ENCODE results near the gene AK4.

The AK4 gene

GRCh38 chr1:65175171-65176055, 27.4 kb downstream of the AK4 start:
- in situ Hi-C loops (cut with MboI; ENCODE audit: low sequenced_read_pairs), result no loop called here

DNA sequence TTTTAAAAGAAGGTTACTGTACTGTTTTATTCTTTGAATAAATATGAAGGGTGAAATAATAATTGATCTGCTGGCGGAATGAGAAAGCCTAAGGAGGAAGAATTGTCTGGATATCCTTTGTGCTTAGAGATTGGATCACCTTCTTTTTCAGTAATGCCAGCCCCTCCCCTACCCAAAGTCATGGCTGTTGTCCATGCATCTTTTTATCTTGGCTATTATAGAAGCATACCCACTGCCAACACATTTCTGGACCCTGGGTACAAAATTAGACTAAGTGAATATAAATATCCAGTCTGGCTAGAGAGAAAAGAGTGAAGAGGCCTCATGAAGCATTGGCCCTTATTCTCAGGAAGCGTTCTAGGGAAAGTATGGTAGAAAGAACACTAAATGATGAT, 28.1 kb downstream of the AK4 start:
- in situ Hi-C loops (cut with MboI; ENCODE audit: low sequenced_read_pairs), result no loop called here

- in situ Hi-C loops (cut with MboI; ENCODE audit: low sequenced_read_pairs), result no loop called here
These were observed 28.6 kb downstream of the AK4 start for GRCh38 chr1:65176591-65176990.

GRCh38 chr1:65177457-65177856, 29.5 kb downstream of the AK4 start:
- in situ Hi-C loops (cut with MboI; ENCODE audit: low sequenced_read_pairs), result no loop called here

GRCh38 chr1:65178235-65178634, 30.2 kb downstream of the AK4 start:
- in situ Hi-C loops (cut with MboI; ENCODE audit: low sequenced_read_pairs), result no loop called here

DNA sequence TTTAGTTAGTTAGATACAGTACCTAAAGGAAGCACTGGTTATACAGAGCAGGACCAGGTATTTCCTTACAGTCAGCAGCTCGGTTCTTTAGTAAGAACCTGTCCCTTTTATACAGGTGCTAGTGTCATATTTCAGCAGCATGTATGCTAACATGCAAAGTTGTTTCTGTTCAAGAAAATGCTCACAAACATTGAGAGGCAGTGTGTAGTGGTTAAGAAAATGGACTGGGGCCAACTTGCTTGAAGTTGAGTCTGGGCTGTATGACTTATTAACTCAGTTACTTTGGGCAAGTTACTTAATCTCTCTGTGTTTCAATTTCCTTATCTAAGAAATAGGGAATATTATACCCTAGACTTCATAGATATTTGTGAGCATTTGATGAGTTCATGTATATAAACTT, 31.1 kb downstream of the AK4 start:
- in situ Hi-C loops (cut with MboI; ENCODE audit: low sequenced_read_pairs), result no loop called here

- in situ Hi-C loops (cut with MboI; ENCODE audit: low sequenced_read_pairs), result no loop called here
These were observed 33.0 kb downstream of the AK4 start for GRCh38 chr1:65180977-65181376.

DNA sequence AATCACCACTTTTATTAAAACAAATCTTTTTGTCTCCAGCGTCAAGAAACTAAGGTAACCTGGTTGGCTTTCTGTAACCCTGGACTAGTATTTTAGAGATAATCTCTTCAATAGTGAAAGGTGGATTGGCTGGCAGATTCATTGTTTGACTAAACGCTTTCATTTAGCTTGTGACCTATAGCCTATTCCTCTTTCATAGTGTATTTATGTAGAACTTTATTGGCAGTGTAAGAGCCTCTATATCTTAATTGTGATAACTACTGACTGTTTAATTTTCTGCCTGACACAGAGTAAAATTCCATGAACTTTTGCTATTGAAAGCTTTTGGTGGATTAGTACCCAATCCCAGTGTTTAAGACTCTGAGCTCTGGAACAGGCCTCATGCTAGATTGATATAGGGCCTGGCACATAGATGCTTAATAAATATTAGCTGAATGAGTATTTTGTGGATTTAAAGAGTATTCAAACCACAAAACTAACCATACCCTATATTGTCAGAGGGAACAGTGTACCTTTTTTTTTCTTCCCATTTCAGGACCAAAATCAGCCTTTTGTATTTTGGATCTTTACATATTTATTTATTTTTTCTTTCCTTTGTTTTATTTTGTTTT, 34.8 kb downstream of the AK4 start:
- in situ Hi-C loops (cut with MboI; ENCODE audit: low sequenced_read_pairs), result no loop called here

DNA sequence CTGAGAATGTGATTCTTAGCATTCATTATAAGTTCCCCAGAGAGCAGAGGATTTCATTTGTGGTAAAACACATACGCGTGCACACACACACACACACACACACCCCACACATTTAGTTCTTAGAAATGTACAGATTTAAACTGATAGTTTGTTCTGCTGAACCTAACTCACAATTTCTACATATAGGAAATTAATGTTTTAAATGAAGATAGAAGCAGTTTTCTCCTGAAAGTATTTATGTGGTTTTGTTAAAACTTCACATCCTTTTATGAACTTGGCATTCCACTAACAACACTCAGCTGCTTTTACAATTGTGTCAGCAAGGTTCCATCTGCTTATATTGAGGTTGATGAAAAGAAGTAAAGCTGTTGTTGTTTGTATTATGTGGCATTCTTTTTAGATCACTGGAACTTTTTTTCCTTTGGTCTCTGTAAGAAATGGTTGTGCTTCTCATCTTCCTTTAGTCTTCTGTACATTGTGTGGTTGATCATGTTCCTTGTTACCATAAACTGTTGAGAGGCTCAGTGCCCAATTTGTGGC, 41.6 kb downstream of the AK4 start:
- in situ Hi-C loops (cut with MboI; ENCODE audit: low sequenced_read_pairs), result no loop called here

- in situ Hi-C loops (cut with MboI; ENCODE audit: low sequenced_read_pairs), result no loop called here
These were observed 42.2 kb downstream of the AK4 start for GRCh38 chr1:65190229-65190628.

GRCh38 chr1:65193129-65193695, 45.2 kb downstream of the AK4 start:
- in situ Hi-C loops (cut with MboI; ENCODE audit: low sequenced_read_pairs), result no loop called here

DNA sequence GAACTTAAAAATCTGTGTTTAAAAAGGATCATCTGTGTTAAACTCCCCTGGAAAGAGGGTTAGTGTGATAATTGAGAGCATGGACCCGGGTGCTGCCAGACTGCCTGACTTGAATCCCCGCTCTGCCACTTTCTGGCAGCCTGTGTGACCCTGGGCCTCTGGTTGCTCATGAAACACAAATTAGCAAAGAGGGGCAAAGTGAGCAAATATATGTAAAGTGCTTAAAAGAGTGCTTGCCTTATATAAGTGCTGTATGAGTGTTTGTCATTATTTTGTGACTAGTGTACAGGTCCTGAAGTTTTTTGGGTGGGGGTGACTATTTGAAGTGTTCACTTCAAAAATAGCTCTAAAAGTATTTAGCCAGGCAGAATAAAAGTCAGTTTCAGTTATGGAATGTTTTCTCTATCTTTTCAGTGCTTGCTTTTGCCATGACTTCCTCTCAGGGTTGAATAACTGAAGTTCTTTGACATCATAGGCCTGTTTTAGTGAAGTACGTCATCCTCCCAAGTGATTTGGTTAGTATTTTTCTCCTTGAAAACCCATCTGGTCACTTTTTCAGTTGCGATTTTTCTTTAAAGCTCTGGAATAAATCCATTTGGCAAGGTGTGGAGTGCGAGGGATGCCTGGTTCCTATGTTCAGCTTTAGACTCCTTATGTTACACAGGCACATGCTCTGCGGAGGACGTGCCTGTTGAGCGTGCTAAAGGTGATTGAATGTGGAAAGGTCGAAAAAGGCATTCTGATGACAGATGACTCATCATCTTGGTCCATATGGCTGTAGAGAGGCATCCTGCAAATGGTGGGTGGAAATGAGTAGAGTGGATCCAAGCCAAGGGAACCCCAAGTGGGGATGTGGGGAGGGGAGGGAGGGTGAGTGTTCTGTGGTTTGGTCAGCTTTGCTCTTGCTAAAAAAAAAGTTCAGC, 47.8 kb downstream of the AK4 start:
- in situ Hi-C loops (cut with MboI; ENCODE audit: low sequenced_read_pairs), result no loop called here

- in situ Hi-C loops (cut with MboI; ENCODE audit: low sequenced_read_pairs), result no loop called here
These were observed 48.9 kb downstream of the AK4 start for GRCh38 chr1:65196926-65197325.

- in situ Hi-C loops (cut with MboI; ENCODE audit: low sequenced_read_pairs), result no loop called here
These were observed 49.6 kb downstream of the AK4 start for GRCh38 chr1:65197636-65198035.

DNA sequence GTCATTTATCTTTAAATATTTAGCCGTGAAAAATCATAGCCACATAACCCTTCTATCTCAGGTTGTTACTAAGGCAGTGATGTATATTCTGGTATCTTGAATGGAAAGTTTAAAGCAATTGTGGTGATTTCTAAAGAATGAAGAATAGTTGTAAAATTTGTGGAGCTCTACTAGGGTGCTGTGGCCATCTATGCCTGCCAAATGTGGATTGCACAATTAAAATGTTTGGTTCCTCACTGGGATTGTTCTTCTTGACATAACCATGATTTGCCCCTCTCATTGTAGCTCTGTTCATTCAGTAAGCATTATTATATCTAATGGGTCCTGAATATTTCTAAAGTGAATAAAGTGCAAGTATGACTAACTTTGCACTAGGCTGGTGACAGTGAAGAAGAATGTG, 50.1 kb downstream of the AK4 start:
- in situ Hi-C loops (cut with MboI; ENCODE audit: low sequenced_read_pairs), result no loop called here

GRCh38 chr1:65200411-65200810, 52.4 kb downstream of the AK4 start:
- in situ Hi-C loops (cut with MboI; ENCODE audit: low sequenced_read_pairs), result loop anchor here (25.0 kb wide), 2 partner anchors 138 to 338 kb away; no protein-coding TSS in a partner anchor

- in situ Hi-C loops (cut with MboI; ENCODE audit: low sequenced_read_pairs), result loop anchor here (25.0 kb wide), 2 partner anchors 145 to 345 kb away; no protein-coding TSS in a partner anchor
These were observed 58.8 kb downstream of the AK4 start for GRCh38 chr1:65206836-65207235.

DNA sequence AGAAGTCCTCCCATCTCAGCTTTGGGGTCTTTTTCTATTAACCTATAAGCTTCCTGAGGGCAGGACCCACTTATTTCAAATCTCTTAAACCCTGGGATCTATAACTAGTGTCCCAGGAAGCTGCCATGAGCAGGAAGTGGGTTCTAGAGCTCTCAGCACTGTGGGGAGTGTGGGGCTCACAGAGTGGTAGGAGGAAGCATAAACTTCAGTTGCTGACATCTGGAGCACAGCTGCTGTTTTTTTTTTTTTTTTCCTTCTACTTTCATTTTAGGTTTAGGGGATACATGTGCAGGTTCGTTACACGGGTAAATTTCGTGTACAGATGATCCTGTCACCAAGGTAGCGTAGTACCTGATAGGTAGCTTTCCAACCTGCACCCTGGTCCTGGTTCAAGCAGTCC, 59.3 kb downstream of the AK4 start:
- in situ Hi-C loops (cut with MboI; ENCODE audit: low sequenced_read_pairs), result loop anchor here (25.0 kb wide), 2 partner anchors 145 to 345 kb away; no protein-coding TSS in a partner anchor

DNA sequence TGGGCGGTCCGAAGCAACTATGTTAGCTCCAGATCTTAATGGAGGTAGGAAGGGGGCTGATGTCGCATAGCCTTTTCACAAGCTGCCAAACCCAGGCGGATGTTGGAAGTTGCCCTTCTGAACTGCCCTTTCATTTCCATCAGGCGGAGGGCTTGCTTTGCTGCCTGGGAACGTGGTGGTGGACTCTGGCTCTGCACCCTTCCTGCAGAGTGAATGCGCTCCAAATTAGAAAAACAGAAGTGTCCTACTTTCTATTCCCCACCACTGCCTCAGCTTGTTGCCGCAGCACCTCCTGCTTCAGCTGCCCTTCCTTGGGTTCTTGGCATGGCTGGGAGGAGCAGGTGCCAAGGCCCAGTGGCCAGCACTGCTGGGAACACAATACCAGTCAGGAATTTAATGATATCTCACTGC, 60.6 kb downstream of the AK4 start:
- in situ Hi-C loops (cut with MboI; ENCODE audit: low sequenced_read_pairs), result loop anchor here (25.0 kb wide), 2 partner anchors 146 to 346 kb away; no protein-coding TSS in a partner anchor
